ENCODE measurements around the gene GABRB1. TPM values are rescaled to one million over a fixed set of nuclear protein-coding genes. Genes with fewer than 3 reads are reported as not detected.

The GABRB1 gene
- total RNA-seq, 1 donor from 2014 or later, result not detected

DNA sequence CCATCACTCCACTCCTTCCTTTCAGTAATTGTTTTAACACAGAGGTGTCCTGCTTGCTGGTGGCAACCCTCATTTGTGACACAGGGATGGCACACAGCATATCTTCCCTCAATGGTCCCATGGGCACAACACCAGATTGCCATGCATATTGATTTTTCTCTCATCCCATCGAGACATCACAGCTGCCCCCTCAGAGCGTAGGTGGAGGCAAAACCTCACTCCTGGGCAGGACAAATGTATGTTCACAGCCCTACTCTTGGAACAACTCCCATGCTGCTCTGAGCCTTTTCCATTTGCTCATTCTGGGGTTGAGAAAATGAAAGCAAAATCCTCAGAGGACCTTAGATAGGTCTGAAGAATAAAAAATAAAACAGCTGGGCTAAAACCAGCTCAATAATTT, 172.2 kb downstream of the GABRB1 start:
- intact Hi-C loops (cut with micrococcal nuclease), result no loop called here

DNA sequence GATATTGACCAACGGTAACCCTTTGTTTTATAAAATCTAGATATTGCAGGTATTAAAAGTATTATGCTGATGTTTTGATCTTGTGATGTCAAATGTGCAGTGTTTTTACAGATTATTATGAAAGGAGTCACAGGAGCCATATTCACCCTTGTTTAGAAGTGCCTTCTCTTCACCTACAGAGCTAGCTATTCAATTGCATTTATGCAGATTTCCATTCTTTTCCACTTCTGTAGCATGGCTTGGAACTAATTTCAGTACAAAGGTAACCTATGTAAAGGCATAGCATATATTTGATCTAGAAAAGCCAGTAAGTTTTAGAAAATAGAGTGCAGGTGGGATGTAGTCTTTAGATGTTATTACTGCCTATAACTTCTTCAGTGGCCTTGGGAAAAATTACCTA, 176.2 kb downstream of the GABRB1 start:
- intact Hi-C loops (cut with micrococcal nuclease), result no loop called here

DNA sequence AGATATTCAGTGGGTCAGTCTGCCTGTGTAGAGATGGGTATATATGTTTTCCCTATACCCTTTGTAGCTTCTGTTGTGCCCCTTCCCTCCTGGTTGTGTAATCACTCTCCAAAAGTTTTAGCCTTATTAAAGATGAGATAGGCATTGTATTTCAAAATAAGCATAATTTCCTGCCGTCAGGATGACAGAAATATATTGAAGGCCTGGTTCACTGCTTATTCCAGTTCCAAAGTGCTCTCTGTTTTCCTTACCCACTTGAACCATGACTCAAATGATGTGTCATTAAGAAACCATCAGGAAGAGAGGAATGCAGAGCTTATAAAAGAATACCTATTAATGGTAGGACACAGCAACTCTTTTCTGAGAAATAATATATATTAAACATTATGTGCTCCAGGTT, 178.5 kb downstream of the GABRB1 start:
- intact Hi-C loops (cut with micrococcal nuclease), result no loop called here

- intact Hi-C loops (cut with micrococcal nuclease), result no loop called here
Measured at GRCh38 chr4:47210828-47211227, 179.5 kb downstream of the GABRB1 start.

DNA sequence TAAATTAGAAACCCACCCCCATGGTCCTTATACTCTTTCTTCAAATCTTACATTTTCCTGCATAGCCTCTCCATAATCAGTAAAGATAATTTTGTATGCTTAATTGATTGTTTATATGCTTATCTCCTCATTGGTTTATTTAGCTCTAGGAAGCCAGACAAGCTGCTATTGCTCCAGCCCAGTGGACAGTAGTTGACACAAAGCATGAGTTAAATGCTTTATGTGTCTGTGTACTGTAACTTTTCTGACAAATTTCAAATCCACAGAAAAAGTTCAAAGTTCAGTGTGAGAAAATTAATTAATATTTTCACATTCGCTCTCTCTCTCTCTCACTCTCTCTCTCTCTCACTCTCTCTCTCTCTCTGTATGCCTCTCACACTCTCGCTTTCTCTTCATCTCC, 181.7 kb downstream of the GABRB1 start:
- intact Hi-C loops (cut with micrococcal nuclease), result no loop called here

DNA sequence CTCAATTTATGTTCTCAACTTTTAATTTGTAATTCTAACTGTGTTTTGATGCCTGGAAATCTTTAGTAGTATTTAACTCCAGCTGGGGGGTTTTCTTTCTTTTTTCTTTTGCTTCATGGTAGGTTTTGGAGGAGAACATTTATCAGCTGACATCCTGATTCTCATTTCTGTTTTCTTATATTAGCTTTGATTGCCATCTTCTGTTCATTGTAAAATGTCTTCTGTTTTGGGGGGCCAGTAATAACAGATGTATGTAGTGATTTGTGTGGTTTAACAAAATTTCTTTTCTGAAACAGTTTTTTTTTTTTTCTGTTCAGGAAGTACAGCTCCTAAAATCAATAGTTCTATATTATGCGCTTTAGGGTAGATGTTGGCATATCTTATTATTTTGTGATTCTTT, 182.2 kb downstream of the GABRB1 start:
- intact Hi-C loops (cut with micrococcal nuclease), result no loop called here

GRCh38 chr4:47213971-47214370, 182.6 kb downstream of the GABRB1 start:
- intact Hi-C loops (cut with micrococcal nuclease), result no loop called here

- intact Hi-C loops (cut with micrococcal nuclease), result no loop called here
Measured at GRCh38 chr4:47215759-47216158, 184.4 kb downstream of the GABRB1 start.

DNA sequence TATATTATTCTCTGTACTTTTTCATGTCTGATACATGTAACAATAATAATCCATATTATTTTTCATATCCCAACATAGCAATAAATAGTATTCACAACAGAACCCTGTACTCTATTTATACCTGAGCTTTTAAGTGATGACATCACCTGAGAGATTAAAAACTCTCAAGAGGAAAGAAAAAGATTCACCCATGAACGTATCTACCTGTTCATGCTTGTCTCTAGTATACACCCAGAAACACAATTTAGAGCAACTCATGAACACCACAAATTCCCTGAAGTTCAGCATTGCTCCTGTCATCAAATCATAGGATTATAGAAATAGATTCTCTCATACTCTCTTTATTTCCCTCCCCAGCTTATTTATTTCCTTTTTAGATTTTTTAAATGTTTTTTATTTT, 185.9 kb downstream of the GABRB1 start:
- intact Hi-C loops (cut with micrococcal nuclease), result no loop called here

- intact Hi-C loops (cut with micrococcal nuclease), result no loop called here
Measured at GRCh38 chr4:47217884-47218283, 186.5 kb downstream of the GABRB1 start.

- intact Hi-C loops (cut with micrococcal nuclease), result no loop called here
Measured at GRCh38 chr4:47218631-47219030, 187.3 kb downstream of the GABRB1 start.

DNA sequence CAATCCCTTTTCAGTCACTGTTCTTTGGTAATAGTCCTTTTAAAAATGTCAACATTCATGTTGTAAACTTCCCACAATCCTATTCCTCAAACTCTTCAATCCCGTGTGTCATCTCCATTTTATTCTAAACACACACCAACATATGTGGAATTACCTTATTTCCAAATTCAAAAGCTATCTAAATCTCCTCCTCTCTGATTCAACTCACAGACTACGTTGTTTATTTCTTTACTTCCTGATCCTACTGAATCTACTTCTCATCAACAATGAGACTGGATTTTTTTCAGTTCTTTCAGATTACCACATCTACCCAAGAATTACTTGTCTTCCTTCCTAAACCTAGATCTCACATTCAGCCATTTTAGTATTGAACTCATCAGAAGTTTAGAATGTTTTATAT, 188.2 kb downstream of the GABRB1 start:
- intact Hi-C loops (cut with micrococcal nuclease), result no loop called here

- intact Hi-C loops (cut with micrococcal nuclease), result no loop called here
Measured at GRCh38 chr4:47221721-47222120, 190.4 kb downstream of the GABRB1 start.

DNA sequence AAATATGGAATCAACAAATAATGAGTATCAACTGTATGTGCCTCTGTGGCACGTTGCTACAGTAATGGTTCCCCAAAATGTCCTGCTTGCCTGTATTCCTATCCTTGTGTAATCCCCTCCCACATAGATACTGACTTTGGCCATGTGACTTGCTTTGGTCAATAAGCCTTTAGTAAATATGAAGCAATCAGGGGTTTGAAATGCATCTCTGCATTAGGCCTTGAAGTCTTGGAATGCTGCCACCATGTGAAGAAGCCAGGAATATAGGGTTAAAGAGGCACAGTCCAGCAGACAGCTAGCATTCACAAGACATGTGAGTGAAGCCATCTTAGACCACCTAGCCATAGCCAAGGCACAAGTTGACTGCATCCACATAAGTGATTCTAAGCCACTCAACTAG, 190.9 kb downstream of the GABRB1 start:
- intact Hi-C loops (cut with micrococcal nuclease), result no loop called here

DNA sequence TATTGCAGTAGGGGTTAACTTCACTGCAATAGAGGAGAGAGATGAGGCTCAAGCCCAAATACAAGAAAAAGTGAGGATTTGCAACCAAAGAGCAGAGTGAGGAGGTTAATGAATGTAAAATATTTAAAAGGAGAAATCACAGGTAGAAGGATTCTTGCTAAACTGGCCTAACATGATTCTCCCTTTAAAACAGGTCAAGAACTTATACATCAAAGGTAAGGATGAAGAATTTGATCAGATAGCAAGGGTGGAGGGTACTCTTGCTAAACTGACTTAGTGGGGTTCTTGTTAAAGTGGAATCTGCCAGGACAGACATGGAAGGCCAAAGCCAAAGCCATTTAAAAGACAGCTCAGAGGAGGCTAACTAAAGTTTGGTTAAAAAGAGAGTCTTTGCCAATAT, 193.0 kb downstream of the GABRB1 start:
- intact Hi-C loops (cut with micrococcal nuclease), result no loop called here

GRCh38 chr4:47235721-47236120, 204.4 kb downstream of the GABRB1 start:
- intact Hi-C loops (cut with micrococcal nuclease), result no loop called here

DNA sequence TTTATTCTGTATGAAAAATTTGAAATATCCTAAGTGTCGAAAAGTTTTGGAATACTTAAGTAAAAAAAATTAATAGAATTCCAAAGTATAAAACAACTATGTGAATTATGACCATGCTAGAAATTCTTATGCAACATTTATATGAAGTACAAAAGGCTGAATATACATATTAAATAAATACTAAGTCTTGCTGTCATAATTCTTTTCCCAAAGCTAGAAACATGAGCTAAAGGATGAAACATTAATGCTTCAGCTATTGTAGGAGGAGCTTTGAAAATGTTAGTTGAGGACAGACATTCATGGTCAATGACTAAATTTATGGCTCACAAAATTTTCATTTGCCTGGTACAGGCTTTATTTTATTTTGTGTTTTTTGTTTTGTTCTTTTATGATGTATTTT, 207.3 kb downstream of the GABRB1 start:
- intact Hi-C loops (cut with micrococcal nuclease), result no loop called here

- intact Hi-C loops (cut with micrococcal nuclease), result no loop called here
Measured at GRCh38 chr4:47239649-47240048, 208.3 kb downstream of the GABRB1 start.

- intact Hi-C loops (cut with micrococcal nuclease), result no loop called here
Measured at GRCh38 chr4:47251348-47252135, 220.2 kb downstream of the GABRB1 start.

DNA sequence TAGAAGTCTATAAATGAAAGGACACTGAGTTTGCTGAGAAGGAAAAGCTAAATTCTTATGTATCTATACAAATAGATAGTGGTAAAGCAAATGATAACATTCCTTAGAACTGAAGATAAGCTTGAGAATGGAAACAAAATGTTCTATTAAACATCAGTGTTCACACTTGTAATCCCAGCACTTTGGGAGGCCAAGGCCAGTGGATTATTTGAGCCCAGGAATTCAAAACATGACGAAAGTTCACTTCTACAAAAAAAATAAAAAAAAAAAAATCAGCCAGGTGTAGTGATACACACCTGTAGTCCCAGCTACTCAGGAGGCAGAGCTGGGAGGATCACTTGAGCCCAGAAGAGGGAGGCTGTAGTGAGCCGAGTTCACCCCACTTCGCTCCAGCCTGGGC, 232.4 kb downstream of the GABRB1 start:
- intact Hi-C loops (cut with micrococcal nuclease), result no loop called here

DNA sequence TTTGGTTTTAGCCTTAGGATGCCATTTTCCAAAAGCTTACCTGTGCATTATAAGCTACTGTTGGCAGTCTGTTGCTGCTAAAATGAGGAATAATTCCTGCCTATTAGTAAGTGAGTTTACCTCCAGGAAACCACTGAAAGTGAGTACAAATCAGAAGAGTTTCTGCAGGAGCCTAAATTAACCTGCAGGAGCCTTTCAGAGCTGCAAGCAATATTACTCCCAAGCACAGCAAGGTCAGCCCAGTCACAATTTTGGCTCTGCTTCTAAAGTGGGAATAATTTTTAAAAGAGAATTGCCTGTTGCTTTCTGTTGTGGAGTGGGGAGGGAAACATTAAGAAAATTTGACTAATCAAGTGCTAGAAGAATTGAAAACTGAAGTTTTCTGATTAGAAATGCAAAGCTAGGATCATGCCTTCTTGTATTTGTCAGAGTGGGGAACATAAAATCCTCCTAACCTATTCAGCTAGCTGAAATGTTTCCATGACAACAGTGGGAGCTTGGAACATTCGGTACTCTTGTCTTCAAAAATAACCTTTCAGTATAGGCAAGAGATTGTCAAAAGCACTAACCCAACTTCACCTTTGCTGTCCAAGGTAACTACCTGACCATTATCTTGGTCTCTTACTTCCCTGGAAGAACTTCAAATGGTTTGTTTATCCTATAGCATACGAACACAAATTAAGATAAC, 239.0 kb downstream of the GABRB1 start:
- intact Hi-C loops (cut with micrococcal nuclease), result no loop called here

GRCh38 chr4:47271291-47271690, 239.9 kb downstream of the GABRB1 start:
- intact Hi-C loops (cut with micrococcal nuclease), result no loop called here

DNA sequence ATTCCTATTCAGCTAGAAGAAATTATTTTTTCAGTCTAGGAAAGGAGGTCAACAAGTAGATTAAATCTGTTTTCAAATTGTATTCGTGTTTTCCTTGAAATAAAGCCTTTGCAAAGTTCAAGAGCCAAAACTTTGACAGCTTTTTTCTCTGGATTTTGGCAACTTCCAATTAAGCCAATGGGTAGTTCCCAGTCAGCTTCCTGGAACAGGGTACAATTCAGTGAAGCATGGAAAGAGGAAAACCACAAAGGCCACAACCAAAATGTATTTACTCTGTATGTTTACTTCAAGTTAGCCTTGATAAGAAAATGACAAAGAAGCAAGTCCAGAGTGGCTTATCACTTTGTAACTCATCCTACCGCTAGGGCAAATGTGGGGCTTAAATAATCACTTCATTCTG, 243.5 kb downstream of the GABRB1 start:
- intact Hi-C loops (cut with micrococcal nuclease), result no loop called here

Data from T-helper 2 cell treated with Interferon-gamma antibody and Interleukin-4, amounts not matched to agents 100 ng/mL and 5 ng/mL, for 36 hours (primary cell).